Neural cell (in vitro differentiated cells): ENCODE results near the gene PTPRN2. TPM values are rescaled to one million over a fixed set of nuclear protein-coding genes. Genes with fewer than 3 reads are reported as not detected.

Experiments
- H2AFZ ChIP-seq: fragments of 200-600, 300-800 bp; sonication (generic), shearing (Covaris generic); 2 replicates; pipeline ENCODE4 v1.6.0; 2014; ENCODE audit warnings: low read depth, mild to moderate bottlenecking, antibody characterized with exemption, low read length, moderate library complexity
- H3F3A ChIP-seq: fragments of 200-600 bp; shearing (Covaris generic); 2 replicates; pipeline ENCODE4 v1.6.1; 2016; ENCODE audit warnings: mild to moderate bottlenecking, moderate library complexity, mixed read lengths, antibody characterized with exemption, low read length; ENCODE audit not compliant: insufficient read depth, poor library complexity, severe bottlenecking
- H3K27ac ChIP-seq: fragments of 200-600, 300-800 bp; sonication (generic), shearing (Covaris generic); 2 replicates; pipeline ENCODE4 v1.5.1; 2014; ENCODE audit warnings: mild to moderate bottlenecking, low read length, moderate library complexity
- H3K27me3 ChIP-seq: fragments of 300-800, 200-600 bp; sonication (generic), shearing (Covaris generic); 2 replicates; pipeline ENCODE4 v1.6.0; 2014; ENCODE audit warnings: mild to moderate bottlenecking, low read depth, low read length, moderate library complexity; ENCODE audit not compliant: insufficient read depth
- H3K36me3 ChIP-seq: fragments of 300-800, 200-600 bp; sonication (generic), shearing (Covaris generic); 2 replicates; pipeline ENCODE4 v1.5.1; 2014; ENCODE audit warnings: mild to moderate bottlenecking, antibody characterized with exemption, low read length, moderate library complexity; ENCODE audit not compliant: insufficient read depth
- H3K4me2 ChIP-seq: fragments of 300-800, 200-600 bp; sonication (generic), shearing (Covaris generic); 2 replicates; pipeline ENCODE4 v1.6.0; 2014; ENCODE audit warnings: mild to moderate bottlenecking, low read length
- H3K4me3 ChIP-seq: fragments of 300-800, 200-600 bp; sonication (generic), shearing (Covaris generic); 2 replicates; pipeline ENCODE4 v1.5.1; 2014; ENCODE audit warnings: mild to moderate bottlenecking, low read length, moderate library complexity
- H3K79me2 ChIP-seq: fragments of 200-600 bp; shearing (Covaris generic); replicated peaks from 2 replicates; pipeline ENCODE4 v1.6.0; 2014; ENCODE audit warnings: mild to moderate bottlenecking, low read length, moderate library complexity; ENCODE audit not compliant: insufficient read depth
- H3K9ac ChIP-seq: fragments of 300-800, 200-600 bp; sonication (generic), shearing (Covaris generic); 2 replicates; pipeline ENCODE4 v1.6.1; 2016; ENCODE audit warnings: mild to moderate bottlenecking, low read length, mixed read lengths
- H3K9me2 ChIP-seq: fragments of 200-600 bp; shearing (Covaris generic); 2 replicates; pipeline ENCODE4 v1.6.1; 2016; ENCODE audit warnings: mild to moderate bottlenecking, low read length, mixed read lengths; ENCODE audit not compliant: insufficient read depth
- H3K9me3 ChIP-seq: fragments of 200-600, 300-800 bp; sonication (generic), shearing (Covaris generic); 2 replicates; pipeline ENCODE4 v1.6.1; 2016; ENCODE audit warnings: mild to moderate bottlenecking, mixed run types, low read length, moderate library complexity, mixed read lengths
- H4K20me1 ChIP-seq: fragments of 200-600 bp; shearing (Covaris generic); 2 replicates; pipeline ENCODE4 v1.6.1; 2016; ENCODE audit warnings: mild to moderate bottlenecking, mixed run types; ENCODE audit not compliant: insufficient read depth
- EP300 ChIP-seq: fragments of 450-650 bp; conservative IDR thresholded peaks from 2 replicates; pipeline ENCODE4 v1.6.1; 2014; ENCODE audit warnings: antibody characterized with exemption, mild to moderate bottlenecking, moderate library complexity; ENCODE audit not compliant: poor library complexity, severe bottlenecking
- EZH2 ChIP-seq: fragments of 200-600, 300-800 bp; shearing (Covaris generic), sonication (generic); IDR thresholded peaks from 2 replicates; pipeline ENCODE4 v1.6.1; 2014; ENCODE audit warnings: antibody characterized with exemption, low read length, borderline replicate concordance, mild to moderate bottlenecking; ENCODE audit not compliant: insufficient read depth, poor library complexity, severe bottlenecking
- MXI1 ChIP-seq: fragments of 450-650 bp; conservative IDR thresholded peaks from 2 replicates; pipeline ENCODE4 v1.6.1; 2014; ENCODE audit warnings: antibody characterized with exemption, mild to moderate bottlenecking; ENCODE audit not compliant: poor library complexity, severe bottlenecking
- POLR2AphosphoS5 ChIP-seq: IDR thresholded peaks from 2 replicates; pipeline ENCODE4 v1.6.1; 2012
- RAD21 ChIP-seq: fragments of 450-650 bp; conservative IDR thresholded peaks from 2 replicates; pipeline ENCODE4 v1.6.1; 2014; ENCODE audit warnings: antibody characterized with exemption, mild to moderate bottlenecking, moderate library complexity
- REST ChIP-seq: IDR thresholded peaks from 2 replicates; pipeline ENCODE4 v1.6.1; 2012; ENCODE audit warnings: borderline replicate concordance
- SMC3 ChIP-seq: fragments of 450-650 bp; conservative IDR thresholded peaks from 2 replicates; pipeline ENCODE4 v1.6.1; 2014; ENCODE audit warnings: antibody characterized with exemption, mild to moderate bottlenecking, moderate library complexity; ENCODE audit not compliant: poor library complexity
- TAF1 ChIP-seq: IDR thresholded peaks from 2 replicates; pipeline ENCODE4 v1.6.1; 2012; ENCODE audit warnings: low read depth
- polyA plus RNA-seq: library from polyadenylated mRNA; depleted of rRNA; stranded (reverse); fragments of >200 nt; gene quantifications from 2 replicates; pipeline ENCODE4 v1.2.3, GENCODE V29; 2014
- TF ChIP-seq, protein P1 (sequence below): fragments of 450-650 bp; IDR thresholded peaks from 2 replicates; pipeline ENCODE4 v1.5.1; 2014; ENCODE audit warnings: antibody characterized with exemption, mild to moderate bottlenecking, moderate library complexity; ENCODE audit not compliant: poor library complexity, severe bottlenecking

The PTPRN2 gene
- polyA plus RNA-seq, 1 donor from 2014 or later, result 31.0 TPM

GRCh38 chr7:157864911-157865310 lies 722.7 kb downstream of the PTPRN2 start:
- Histone ChIP-seq H3K36me3 (no peaks in the 10 kb centered on the region), H3K79me2 (no peaks in the 10 kb centered on the region), H3K9ac (no peak overlapping the region), H3K9me3 (peaks cover 6% of the 10 kb centered on the region), H2AFZ (no peak overlapping the region), H3K4me3 (no peak overlapping the region), H3F3A (no peaks in the 10 kb centered on the region), H3K9me2 (no peaks in the 10 kb centered on the region), H3K27ac (no peak overlapping the region), H3K4me2 (no peak overlapping the region), H4K20me1 (no peaks in the 10 kb centered on the region), H3K27me3 (no peaks in the 10 kb centered on the region)
- TF ChIP-seq, protein P1, sequence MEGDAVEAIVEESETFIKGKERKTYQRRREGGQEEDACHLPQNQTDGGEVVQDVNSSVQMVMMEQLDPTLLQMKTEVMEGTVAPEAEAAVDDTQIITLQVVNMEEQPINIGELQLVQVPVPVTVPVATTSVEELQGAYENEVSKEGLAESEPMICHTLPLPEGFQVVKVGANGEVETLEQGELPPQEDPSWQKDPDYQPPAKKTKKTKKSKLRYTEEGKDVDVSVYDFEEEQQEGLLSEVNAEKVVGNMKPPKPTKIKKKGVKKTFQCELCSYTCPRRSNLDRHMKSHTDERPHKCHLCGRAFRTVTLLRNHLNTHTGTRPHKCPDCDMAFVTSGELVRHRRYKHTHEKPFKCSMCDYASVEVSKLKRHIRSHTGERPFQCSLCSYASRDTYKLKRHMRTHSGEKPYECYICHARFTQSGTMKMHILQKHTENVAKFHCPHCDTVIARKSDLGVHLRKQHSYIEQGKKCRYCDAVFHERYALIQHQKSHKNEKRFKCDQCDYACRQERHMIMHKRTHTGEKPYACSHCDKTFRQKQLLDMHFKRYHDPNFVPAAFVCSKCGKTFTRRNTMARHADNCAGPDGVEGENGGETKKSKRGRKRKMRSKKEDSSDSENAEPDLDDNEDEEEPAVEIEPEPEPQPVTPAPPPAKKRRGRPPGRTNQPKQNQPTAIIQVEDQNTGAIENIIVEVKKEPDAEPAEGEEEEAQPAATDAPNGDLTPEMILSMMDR, result no peak
- TF ChIP-seq SMC3 (no peak), TAF1 (no peak), POLR2AphosphoS5 (no peak), EP300 (no peak), EZH2 (no peak), MXI1 (no peak), RAD21 (no peak), REST (no peak)

- no peaks in the 10 kb centered on the region for H3K9me2 ChIP-seq
- H2AFZ ChIP-seq, result no peak overlapping the region
- H3K4me3 ChIP-seq, result no peak overlapping the region
- no peak overlapping the region for H3K9ac ChIP-seq
- TF ChIP-seq RAD21 (no peak), MXI1 (no peak), POLR2AphosphoS5 (no peak), REST (no peak), EZH2 (no peak), TAF1 (no peak), SMC3 (no peak), EP300 (no peak)
- TF ChIP-seq, protein P1, result no peak
- peaks cover 4% of the 10 kb centered on the region for H3K9me3 ChIP-seq
- no peaks in the 10 kb centered on the region for H3K27me3 ChIP-seq
- H3K4me2 ChIP-seq, result no peak overlapping the region
- H3K27ac ChIP-seq, result no peak overlapping the region
- no peaks in the 10 kb centered on the region for H3F3A ChIP-seq
- no peaks in the 10 kb centered on the region for H3K79me2 ChIP-seq
- H3K36me3 ChIP-seq, result no peaks in the 10 kb centered on the region
- no peaks in the 10 kb centered on the region for H4K20me1 ChIP-seq
These were observed 723.5 kb downstream of the PTPRN2 start for GRCh38 chr7:157863906-157864810.
